ENCODE measurements around the gene TBX6.
A peak's percentile ranks its signal among the peaks of the same experiment; 100 is the strongest.

Gene TBX6

DNA sequence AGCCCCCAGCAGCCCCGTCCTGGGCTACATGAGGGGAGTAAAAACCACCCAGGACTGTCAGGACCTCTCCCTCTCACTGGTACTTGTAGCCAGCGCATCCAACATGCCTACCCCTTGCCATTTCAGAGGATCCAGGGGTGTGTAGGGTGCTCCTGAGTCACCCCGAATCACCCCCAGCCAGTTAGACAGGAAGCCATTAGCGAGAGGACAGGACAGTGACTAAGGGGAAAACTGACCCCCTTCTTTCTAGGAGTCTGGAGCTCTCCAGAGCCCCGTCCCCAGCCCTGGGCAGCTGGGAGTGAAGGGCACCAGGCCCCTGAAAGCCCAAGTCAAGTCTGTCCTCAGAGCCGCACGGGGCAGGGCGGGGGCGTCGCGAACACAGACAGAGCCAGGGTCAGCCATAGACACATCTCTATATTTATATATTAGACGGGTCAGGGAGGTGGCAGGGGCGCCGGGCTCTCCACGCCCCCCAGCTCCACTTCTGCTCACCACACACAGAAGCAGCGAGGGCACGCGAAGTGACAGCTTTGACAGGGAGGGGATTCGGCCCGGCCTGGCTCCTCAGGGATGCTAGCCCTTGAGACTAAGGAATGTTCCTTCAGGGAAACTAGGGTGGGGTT, 22.1 kb upstream of the TBX6 start:
- DNase-seq (ENCODE audit: low read depth), result no peak

DNA sequence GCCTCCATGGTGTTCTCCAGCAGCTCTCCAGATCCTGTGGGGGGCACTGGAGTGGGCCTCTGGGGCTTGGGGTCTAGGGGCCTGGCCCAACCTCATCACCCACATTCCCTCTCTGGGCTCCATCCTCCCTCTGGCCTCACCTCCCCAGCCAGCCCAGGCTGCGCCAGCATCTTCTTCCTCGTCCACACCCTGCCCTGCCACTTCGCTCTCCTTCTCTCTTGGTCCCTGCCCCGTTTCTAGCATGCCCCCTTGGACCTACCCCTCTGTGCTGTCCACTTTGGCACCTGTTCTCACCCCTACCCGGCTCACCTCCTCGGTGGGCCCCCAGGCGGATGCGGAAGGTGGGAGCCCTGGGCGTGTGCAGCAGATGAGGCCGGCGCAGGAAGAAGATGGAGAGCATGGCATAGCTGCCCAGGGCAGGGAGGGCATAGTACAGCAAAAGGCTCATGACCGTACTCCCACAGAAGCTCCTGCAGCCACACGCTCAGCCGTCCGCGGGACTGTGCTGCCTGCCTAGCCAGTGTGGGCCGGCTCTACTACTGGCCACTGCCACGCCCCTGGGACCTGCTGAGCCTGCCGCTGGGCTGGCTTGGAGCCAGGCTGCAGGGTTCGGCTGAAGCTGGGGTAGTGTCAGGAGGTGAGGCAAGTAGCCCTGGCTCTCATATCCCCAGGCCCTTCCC, 21.4 kb upstream of the TBX6 start, which contains the start of gene GDPD3:
TSS of gene GDPD3 (minus strand) at position 507 of the 680 bp plus-strand sequence. CDS start at position 448, 59 bp downstream.
- no peak for DNase-seq (ENCODE audit: low read depth)

DNA sequence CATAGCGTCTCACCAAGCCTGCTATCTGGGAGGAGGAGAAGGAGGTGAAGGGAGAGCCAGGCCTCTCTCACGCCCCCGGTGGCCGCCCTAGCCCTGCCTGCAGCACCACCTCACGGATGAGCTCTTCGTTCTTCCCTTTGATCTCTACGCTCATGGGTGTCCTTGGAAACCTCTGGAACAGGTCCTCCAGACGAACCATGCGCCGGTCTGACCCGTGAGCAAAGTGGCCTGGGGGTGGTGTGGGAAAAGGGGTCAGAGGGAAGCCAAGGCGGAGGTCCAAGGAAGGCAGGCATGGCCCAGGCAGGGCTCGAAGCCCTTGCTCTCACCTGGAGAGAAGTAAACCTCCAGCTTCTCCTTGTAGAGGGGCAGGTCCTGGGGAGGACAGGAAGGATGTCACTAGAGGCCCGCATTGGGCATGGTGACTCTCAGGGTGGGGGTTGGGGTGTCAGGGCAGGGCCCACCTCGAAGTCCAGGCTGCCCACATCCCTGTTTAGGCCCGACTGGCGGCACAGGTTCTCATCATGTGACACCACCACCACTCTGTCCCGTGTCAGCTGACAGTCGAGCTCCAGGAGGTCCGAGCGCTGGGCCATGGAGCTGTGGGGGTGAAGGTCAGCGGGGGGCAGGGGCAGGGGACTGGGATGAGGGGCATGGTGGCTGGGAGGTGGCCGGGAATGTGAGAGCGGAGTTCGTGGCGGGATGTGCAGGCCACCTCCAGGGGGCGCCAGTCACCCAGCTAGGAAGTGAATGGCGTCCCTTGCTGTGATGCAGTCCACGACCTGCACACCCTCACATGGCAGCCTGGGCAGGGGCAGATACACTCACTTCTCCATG, 20.7 kb upstream of the TBX6 start:
- peak; percentile 37 for DNase-seq (ENCODE audit: low read depth)

DNA sequence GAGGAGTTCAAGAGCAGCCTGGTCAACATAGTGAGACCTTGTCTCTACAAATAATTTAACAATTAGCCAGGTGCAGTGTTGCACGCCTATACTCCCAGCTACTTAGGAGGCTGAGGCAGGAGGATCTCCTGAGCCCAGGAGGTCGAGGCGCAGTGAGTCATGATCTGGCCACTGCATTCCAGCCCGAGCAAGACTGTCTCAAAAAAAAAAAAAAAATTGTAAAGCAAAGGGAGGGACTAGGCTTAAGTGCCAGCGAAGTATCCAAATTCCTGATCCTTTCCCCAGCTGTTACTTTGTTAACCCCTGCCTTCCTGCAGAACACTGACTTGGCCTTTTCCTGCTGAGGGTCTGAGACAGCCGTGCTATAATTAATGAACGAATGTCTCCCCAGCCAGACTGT, 18.9 kb upstream of the TBX6 start:
- DNase-seq (ENCODE audit: low read depth), result no peak

DNA sequence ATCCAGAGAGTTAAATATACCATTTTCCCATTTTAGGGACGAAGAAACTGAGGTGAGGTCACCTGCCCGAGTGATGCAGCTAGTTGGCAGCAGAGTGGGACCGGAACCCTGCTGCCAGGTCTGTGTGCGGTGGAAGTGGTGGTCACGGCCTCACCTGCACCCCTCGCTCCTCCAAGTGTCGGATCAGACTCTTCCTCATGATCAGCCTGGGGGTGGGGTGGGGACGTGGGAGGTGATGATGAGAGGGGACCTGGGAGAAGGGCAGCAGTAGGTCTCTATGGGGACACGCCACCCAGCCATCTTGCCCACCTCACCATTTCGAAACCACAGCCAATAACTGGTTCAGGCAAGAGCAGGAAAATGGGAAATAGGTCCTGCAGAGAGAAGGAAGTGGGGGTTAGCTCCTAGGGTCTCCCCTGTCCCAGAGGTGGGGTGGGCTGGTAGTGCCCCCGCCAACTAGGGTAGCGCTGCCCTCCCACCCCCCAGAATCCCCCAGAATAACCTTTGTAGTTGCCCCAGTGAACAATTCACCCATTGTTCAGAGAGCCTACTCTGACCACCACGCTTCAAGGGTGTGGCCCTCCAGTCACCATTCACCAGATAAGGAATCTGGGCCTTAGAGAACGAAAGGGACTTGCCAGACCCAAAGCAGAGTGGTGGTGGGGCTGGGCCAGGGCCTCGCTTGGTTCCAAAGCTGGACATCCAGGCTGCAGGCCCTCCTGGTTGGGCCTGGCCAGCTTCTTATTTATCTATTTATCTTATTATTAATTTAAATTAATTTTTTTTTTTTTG, 16.5 kb upstream of the TBX6 start:
- no peak for DNase-seq (ENCODE audit: low read depth)

DNA sequence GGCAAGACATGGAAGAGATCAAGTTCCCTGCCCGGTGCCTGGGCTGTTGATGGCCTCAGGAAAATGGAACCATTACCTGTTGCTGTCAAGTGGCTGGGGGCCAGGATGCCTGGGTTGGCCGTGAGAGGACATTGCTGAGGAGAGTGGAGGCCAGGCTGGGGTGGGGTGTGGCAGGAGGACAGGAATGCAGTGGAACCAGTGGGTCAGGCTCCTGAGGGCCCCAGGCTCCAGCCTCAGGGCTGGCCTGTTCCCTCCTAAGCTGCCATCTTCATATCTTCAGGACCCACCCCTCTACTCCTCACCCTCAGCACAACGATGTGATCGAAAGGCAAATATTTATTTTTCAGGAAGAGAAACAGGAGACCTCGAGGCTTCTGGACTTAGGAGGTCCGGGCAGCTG, 12.8 kb upstream of the TBX6 start:
- no peak for DNase-seq (ENCODE audit: low read depth)

DNA sequence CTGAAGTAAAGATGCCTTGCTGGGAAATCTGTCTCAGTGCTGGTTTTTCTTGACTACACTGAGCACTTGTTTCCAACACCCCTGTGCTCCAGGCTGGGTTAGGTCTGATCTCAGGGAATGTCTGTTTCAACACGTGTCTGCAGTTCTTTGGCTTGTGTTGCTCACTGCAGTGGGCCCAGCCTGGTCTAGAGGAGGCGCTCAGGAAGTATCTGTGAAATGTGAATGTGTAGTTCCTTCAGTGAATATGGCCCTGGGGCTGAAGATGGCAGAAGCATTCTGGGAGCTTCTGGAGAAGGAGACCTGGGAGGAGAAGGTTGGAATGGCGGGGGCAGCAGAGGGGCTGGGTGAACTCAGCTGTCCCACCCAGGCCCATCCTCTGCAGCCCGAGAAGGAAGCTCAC, 12.4 kb upstream of the TBX6 start:
- DNase-seq (ENCODE audit: low read depth), result no peak

DNA sequence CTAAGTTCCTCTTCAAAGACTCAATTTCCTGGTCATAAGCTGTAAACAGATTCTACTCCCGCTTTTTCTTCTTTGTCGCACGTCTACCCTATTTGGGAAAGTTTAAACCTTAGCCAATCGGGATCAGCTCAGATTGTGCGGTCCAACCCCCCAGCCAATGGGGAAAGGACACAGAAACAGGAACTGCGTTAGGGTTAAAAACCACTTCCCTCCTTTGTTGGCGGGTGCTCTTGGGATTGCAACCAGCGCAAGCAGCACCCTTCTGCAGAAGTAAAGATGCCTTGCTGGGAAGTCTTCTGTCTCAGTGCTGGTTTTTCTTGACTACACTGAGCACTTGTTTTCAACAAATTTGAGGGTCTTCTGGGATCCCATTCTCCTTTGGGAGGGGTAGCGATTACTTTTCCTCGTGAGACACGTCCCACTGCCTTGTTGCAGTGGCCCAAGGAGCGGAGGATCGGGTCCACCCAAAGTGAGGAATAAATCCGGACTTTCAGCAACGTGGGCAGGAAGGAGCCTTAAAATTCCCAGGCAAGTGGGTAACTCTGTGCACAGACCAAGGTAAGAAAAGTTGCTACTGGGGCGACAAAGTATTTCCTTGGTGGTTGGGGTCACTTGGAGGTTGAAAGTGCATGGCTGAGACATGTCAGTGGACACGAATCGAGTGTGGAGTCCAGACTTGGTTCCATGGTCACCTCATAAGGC, 5.3 kb upstream of the TBX6 start:
- DNase-seq (ENCODE audit: low read depth), result no peak

DNA sequence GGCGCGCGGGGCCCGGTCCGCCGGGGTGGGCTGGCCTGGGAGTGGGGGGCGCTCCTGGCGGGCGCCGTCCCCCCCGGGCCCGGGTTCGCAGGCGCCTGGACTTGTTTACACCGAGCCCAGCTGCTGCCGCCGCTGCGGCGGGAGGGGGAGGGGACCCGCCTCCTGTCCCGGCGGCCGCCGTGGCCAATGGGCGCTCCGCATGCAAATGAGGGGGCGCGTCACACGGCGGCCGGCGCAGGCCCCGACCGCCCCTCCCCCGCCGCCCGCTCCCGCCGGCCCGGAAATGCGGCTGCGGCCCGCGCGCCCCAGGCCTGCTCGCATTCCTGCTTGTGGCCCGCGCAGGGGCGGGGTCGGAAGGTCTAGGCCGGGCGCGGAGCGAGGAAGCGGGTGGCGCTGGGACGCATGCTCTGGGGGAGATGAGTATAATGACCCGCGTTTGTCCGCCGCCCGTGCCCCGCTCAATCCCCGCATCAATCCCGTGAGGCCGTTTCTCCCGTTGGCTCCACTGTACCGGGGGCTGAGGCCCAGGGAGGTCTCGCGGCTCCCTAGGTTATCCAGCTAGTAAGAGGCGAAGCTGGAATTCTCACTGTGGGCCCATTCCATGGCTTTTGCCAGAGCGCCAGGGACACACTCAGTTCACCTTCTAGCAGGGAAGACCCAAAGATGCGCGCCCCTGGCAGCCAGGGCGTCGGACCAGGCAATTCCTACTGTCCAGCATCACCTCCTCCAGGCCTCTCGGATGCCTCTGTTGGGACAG, 4.6 kb upstream of the TBX6 start, which contains the start of gene YPEL3:
TSS of gene YPEL3 (minus strand) at position 109 of the 757 bp plus-strand sequence. CDS start 731 bp downstream, outside the sequence.
- peak; percentile 67 for DNase-seq (ENCODE audit: low read depth)

DNA sequence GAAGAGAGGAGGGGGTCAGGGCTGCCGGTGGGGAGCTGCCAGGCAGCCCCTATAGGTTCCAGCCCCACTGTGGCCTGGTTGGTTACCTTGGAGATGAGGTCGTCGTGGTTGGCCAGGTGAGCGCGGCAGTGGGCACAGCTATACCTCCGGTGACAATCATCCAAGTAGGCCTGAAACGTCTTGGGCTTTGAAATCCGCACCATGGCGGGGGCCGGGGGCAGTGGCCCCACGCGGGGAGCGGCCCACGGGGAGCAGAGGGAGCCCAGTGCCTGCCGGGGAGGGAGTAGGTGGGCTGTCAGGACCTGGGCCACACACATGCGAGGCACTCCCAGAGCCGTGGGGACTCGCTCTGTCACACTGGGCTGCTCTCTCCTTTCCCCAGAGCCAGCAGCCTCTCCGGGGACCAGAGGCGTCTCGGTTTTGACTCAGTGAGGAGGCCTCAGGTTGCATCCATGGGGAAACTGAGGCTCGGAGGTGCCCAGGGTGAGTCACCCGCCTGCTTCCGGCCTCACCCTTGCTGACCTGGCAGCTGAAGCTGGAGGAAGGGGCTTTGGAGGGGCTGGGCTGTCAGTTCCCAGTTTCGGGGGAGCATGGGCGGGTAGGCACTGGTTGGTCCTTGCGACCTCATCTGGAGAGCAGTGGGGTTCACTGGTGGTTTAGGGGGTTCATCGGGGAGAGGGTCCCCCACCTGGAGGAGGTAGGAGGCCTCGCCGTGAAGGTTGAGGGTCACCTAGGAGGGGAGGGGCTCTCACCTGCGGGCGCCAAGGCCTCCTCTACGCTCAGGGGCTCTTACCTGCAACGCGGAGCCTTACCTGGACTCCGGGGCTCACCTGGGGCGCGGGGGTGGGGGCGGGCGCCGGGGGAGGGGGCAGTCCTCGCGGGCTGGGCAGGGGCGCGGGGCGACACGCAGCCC, 3.7 kb upstream of the TBX6 start:
- DNase-seq (ENCODE audit: low read depth), result no peak

DNA sequence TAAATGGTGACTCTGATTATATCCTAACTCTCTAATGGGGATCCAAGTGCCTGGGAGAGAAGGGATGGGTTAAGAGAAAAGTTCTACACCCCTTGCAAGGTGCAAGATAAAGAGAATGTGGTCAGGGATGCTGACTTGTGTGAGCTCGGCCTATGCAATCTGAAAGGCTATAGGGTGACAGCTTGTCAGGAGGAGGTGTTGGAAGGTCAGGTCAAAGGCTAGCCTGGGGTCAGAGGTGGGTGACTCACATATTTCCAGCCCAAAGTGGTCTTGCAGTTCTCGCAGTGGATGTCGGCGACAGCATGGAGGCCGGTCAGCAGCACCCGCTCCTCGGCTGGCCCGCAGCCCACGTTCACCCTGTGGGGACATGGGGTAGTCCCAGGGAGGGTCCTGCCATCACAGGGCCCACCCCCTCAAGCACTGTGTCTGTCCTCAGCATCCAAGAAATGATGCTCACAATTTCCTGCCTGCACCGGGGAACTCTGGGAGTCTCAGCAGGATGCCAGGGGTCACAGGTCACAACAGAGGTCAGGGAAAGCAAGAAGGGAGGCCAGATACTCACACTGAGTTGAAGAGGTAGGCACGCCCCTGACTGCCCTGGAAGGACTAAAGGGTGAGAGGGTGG, 2.9 kb upstream of the TBX6 start:
- no peak for DNase-seq (ENCODE audit: low read depth)

DNA sequence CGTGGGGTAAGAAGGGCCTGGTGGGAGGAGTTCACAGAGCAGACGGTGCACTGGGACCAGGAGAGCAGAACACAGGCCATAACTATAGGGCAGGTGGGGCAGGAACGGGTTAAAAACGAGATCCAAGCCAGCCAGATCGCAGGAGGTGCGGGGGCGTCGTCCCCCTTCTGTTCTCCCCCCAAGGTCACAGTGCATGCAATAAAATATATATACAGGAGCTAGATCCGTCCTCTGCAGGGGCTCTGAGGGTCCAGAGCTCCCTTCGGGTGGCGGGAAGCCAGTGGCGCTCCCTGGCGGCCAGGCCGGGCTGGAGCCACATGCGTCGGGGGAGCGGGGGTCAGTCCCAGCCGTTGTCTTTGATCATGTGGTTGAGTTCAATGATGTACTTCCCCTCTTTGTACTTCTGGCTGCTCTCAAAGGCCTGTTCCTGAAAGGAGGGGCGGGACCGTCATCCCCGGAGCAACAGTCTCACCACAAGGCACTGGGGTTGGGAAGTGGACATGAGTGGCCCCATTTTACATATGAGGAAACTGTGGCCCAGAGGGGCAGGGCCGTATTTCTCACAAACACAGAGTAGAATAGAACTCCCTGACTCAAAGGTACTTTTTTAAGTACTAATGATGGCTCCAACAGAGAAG, 768 bp upstream of the TBX6 start:
- peak; percentile 26 for DNase-seq (ENCODE audit: low read depth)

DNA sequence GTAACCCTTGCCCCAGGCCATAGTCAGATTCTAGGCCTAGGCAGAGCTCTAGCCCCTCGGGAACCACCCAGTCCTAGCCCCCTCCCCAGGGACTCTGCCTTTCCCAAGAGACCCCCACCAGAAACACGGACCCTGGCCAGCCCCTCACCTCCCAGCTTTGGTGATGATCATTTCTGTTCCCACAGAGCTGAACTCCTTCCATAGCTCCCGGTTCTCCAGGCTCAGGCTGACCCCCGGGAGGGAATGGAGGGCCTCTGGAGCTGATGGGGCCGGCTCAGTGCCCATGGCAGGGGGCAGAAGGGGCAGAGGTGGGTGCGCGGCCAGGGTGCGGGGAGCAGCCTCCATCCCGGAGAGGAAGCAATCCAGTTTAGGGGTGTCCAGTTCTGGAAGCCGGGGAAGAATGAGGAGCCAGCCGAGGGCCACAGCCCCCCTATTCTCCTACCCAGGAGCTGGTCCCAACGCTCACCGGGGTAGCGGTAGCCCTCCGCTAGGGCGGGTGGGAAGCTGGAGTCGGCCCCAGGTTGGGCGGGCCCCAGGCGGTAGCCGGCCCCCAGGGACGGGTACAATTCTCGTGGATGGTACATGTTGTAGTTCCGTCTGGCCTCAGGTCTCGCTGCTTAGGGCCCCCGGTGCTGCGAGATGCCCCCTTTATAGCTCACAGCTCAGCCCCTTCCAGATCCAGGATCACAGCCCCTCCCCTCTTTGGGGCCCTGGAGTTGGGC, 953 bp downstream of the TBX6 start:
- no peak for DNase-seq (ENCODE audit: low read depth)

DNA sequence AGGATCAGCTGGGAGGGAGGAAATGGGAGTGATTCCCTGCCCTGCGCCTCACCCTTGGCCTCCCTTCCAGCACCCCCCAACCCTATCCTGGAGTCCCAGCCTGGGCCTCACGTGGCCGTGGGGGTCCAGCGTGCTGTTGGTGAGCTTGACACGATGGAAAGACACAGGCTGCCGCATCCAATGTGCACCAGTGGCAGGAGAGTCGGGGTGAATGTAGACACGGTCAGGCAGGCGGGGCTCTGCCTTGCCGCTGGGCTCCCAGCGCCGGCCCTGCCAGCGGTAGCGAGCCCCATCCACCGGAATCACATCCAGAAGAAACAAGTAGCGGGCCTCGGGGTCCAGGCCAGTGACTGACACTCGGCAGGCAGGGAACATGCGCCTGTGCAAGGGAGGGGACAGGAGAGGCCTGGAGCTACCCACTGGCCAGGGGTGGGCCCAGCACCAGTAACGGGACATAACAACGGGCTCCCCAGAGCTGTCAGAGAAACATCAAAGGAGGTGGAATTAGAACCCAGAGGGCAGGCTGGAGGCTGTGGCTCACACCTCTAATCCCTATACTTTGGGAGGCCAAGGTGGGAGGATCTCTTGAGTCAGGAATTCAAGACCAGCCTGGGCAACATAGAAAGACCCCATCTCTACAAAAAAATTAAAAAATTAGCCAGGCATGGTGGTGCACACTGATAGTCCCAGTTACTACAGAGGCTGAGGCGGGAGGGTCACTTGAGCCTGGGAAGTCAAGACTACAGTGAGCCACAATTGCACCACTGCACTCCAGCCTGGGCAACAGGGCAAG, 2.7 kb downstream of the TBX6 start:
- DNase-seq (ENCODE audit: low read depth), result no peak

DNA sequence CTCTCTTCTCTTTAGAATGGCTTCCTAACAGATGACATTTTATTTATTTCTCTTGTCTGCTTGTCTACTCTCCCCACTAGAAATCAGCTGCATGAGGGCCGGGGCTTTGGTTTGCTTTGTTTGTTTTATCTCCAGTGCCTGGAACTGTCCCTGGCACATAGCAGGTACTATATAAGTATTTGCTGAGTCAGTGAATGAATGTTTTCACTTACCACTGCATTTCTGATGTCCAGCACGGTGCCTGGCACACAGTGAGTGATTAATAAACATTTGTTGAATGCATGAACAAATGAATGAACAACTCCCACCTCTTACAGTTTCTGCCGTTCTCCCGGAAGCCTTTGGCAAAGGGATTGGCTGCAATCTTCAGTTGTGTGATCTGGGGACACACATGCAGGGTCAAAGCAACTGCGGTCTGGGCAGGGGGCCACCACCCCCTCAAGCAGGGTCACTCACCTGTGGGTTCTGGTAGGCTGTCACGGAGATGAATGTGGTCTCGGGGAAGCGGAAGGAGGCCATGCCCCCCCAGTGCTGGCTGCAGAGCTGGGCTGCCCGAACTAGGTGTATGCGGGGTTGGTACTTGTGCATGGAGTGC, 3.4 kb downstream of the TBX6 start:
- DNase-seq (ENCODE audit: low read depth), result no peak

DNA sequence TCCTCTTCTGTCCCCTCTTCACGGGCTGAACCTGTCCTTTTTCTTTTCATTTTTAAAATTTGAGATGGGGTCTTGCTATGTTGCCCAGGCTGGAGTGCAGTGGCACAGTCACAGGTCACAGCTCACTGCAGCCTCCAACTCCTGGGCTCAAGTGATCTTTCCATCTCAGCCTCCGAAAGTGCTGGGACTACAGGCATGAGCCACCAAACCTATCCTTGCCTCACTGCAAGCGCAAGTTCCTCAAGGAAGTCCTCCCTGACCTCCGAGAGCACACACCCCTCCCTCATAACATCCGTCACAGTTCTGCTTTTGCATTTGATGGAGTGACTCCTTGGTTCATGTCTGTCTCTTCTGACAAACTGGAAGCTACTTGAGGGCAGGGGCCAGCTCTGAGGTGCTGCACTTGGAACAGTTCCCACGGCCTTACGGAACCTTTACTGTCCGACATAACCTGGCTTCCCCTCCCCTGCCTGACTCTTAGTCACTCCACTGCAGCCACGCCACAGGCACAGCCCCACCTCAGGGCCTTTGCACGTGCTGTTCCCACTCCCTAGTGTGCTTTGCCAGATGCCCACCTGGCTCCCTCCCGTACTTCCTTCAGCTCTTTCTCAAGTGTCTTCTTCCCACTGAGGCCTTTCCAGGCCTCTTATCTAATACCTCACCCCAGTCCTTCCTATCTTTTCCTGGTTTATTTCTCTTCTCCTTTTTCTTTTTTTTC, 4.4 kb downstream of the TBX6 start:
- DNase-seq (ENCODE audit: low read depth), result no peak
